HG02884 (cell line): Measurements from ENCODE around the gene KIAA0319L.
"Not testable (repeated sequence)": the region's sequence is repeated elsewhere in the genome, so short reads cannot be mapped to it uniquely, and the experiment has no call there.

Experiments used
- ATAC-seq: cut with Tn5 transposase; IDR thresholded peaks from one replicate; pipeline ENCODE4 v1.9.1; 2021; ENCODE audit warnings: mild to moderate bottlenecking, moderate library complexity; ENCODE audit not compliant: unreplicated experiment

Gene KIAA0319L

DNA sequence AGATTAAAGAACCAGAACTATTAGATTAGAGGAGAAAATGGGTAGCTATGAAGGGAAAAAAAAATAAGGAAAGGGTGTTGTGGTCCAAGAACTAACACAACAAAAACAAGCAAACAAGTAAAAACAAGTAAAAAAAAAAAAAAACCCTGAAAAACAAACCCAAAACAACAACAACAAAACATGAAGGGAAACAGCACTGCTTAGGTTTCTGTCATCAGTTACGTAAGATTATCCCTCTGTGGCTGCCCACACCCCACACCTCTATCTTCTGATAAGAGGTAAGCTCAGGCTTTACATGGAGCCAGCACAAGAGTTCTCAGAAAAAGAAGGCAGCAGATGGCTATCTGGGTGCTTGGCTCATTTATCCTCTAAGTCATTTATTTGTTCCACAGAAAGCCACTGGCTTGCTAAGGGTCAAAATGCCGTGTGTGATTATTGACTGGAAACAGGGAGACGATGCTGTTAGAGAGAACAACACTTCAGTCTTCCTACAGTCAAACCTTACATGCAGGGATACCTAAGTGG, 57.5 kb downstream of the KIAA0319L start:
- ATAC-seq = no peak

DNA sequence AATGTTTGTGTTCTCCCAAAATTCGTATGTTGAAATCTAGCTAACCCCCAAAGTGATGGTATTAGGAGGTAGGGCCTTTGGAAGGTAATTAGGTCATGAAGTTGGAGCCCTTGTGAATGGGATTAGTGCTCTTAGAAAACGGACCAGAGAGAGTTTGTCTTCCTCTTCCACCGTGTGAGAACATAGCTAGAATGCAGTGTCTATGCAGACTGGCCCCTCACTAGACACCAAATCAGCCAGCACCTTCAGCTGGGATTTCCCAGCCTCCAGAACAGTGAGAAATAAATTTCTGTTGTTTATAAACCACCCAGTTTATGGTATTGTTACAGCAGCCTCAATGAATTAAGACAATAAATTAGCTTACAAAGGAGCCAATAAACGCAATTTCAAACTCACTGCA, 58.0 kb downstream of the KIAA0319L start:
- no peak for ATAC-seq

DNA sequence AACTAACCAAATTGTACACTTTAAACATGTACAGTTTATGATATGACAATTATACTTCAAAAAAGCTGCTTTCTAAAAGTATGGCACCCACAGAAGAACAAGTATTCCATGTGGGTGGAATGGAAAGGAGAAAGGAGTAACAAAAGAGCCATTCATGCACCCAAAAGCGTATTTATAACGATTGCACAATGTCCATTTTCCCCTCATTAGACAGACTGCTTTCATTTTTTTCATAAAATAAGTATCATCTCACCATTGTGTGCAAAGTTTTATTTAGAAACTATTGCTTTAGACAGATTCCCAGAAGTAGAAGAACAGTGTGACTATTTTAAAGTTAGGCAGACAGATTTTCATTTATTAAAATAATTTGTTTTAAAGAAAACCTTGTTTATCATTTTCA, 59.6 kb downstream of the KIAA0319L start:
- no peak for ATAC-seq

GRCh38 chr1:35490250-35490649, 67.0 kb downstream of the KIAA0319L start:
- no peak for ATAC-seq

DNA sequence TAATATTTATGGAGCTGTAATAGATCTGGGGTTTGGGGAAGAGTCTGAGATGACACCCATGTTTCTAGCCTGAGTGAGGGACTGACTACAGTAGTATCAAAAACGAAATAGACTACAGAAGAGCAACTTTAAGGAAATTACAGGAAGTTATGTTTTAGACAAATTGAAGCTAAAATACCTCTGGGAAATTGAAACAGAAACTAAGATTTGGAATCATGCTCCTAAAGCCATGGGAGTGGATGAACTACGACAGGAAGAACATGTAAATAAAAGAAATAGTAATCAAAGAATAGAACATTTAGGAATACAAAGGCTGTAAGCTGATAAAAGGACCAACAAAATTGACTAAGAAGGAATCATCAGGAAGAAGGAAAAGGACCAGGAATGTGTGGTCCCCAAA, 68.9 kb downstream of the KIAA0319L start:
- ATAC-seq = no peak

DNA sequence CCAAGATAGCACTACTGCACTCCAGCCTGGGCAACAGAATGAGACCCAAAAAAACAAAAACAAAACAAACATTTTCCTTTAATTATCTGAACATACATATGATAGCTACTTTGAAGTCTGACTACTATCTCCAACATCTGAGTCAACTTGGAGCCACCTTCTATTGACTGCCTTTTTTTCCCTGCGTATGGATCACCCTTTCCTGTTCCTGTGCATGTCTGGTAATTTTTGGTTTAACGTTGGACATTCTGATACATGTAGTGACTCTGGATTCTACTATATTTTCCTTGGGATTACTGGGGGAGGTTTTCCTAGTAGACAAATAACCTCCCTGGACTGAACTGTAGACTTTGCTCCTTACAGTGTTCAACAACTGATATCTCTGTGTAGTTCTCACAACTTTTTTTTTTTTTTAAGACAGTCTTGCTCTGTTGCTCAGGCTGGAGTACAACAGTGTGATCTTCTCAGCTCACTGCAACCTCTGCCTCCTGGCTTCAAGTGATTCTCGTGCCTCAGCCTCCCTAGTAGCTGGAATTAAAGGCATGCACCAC, 70.3 kb downstream of the KIAA0319L start:
- ATAC-seq = no peak

DNA sequence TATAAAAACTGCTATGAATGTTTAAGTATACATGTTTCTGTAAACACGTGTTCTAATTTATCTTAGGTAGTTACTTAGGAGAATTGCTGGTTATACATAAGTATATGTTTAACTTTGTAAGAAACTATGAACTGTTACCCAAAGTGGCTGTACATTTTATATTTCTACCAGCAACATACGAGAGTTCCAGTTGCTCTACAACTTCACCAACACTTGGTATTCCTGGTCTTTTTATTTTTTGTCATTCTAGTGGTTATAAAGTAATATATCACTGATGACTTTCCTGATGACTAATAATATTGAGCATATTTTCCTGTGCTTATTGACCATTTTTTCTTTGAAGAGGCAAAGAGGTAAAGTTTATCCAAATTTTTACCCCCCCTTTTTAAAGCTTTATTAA, 76.0 kb downstream of the KIAA0319L start:
- ATAC-seq = no peak

DNA sequence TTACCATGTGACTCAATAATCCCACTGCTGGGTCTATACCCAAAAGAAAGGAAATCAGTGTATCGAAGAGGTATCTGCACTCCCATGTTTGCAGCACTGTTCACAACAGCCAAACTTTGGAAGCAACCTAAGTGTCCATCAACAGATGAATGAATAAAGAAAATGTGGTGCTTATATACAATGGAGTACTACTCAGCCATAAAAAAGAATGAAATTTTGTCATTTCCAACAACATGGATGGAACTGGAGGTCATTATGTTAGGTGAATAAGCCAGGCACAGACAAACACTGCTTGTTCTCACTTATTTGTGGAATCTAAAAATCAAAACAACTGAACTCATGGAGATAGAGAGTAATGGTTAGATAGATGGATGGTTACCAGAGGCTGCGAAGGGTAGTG, 79.3 kb downstream of the KIAA0319L start:
- ATAC-seq = no peak

- no peak for ATAC-seq
Observed at GRCh38 chr1:35475856-35476674, 81.1 kb downstream of the KIAA0319L start.

- ATAC-seq = no peak
Observed at GRCh38 chr1:35475356-35475755, 81.8 kb downstream of the KIAA0319L start.

DNA sequence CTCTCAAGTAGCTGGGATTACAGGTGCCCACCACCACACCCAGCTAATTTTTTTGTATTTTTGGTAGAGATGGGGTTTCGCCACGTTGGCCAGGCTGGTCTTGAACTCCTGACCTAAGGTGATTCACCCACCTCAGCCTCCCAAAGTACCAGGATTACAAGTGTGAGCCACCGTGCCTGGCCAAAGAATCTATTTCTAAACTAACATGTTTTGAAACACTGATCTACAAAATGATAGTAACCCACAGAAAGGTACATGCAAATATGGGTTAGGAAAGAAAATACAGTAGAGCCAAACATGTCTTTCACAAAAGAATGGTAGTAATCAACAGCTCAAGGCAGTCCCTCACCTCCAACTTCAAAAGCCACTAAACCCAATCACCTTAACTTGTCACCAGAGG, 84.0 kb downstream of the KIAA0319L start:
- not testable (repeated sequence) for ATAC-seq

DNA sequence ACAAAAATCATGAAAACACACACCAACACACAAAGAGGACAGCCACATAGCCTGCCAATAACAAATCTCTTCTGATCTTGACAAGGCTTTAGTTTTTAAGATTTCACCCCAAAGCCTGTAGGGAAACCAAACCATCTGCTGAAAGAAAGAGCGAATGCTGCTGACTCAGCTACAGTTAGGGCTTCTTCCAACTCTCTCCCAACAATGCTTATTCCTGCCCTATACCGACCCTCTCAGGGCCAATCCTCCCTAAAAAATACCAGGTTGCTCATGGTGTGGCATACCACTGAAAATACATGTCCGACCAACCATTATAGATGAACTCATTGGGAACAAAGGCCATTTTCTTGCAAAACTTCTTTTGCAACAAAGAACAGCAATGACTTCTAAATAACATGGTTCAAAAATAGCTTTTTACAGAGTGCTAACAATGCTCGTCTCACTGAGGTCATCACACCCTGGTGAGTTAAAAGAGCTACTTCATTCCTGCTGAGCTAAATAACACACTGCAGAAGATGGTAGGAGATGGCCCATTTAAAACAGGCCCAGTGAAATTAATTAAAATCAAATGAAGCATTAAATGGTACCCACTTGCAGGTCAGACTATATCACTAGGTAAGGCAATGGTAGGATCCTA, 86.1 kb downstream of the KIAA0319L start:
- ATAC-seq = no peak

GRCh38 chr1:35466120-35466519, 91.1 kb downstream of the KIAA0319L start:
- ATAC-seq = no peak

DNA sequence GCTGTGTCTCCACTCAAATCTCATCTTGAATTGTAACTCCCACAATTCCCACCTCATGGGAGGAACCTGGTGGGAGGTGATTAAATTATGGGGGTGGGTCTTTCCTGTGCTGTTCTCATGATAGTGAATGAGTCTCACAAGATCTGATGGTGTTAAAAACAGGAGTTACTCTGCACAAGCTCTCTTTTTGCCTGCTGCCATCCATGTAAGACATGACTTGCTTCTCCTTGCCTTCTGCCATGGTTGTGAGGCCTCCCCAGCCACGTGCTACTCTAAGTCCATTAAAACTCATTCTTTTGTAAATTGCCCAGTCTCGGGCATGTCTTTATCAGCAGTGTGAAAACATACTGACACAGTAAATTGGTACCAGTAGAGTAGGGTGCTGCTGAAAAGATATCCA, 93.5 kb downstream of the KIAA0319L start:
- ATAC-seq = not testable (repeated sequence)

- no peak for ATAC-seq
Observed at GRCh38 chr1:35463232-35463631, 94.0 kb downstream of the KIAA0319L start.

GRCh38 chr1:35461966-35462651, 95.1 kb downstream of the KIAA0319L start:
- no peak for ATAC-seq

GRCh38 chr1:35460796-35461195, 96.4 kb downstream of the KIAA0319L start:
- no peak for ATAC-seq

DNA sequence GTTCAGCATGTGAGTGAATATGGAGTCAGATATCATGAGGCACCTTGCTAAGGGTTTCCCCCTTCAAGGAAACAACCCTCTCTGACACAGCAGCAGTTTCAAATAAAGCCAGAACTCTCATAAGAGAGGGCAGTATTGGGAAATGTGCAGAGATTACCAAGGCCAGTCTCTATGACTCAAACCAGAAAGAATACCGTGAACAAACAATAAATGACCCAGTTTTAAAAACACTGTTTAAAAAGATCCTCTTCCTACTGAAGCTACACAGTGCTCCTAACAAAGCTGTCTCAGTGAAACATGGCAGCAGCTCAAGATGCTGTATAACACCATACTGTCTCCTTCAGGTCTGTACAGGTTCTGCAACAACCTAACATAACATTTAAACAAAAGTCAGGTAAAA, 102.6 kb downstream of the KIAA0319L start:
- no peak for ATAC-seq

GRCh38 chr1:35454176-35454575, 103.0 kb downstream of the KIAA0319L start:
- ATAC-seq = no peak

- ATAC-seq = no peak
Observed at GRCh38 chr1:35453031-35453430, 104.2 kb downstream of the KIAA0319L start.

DNA sequence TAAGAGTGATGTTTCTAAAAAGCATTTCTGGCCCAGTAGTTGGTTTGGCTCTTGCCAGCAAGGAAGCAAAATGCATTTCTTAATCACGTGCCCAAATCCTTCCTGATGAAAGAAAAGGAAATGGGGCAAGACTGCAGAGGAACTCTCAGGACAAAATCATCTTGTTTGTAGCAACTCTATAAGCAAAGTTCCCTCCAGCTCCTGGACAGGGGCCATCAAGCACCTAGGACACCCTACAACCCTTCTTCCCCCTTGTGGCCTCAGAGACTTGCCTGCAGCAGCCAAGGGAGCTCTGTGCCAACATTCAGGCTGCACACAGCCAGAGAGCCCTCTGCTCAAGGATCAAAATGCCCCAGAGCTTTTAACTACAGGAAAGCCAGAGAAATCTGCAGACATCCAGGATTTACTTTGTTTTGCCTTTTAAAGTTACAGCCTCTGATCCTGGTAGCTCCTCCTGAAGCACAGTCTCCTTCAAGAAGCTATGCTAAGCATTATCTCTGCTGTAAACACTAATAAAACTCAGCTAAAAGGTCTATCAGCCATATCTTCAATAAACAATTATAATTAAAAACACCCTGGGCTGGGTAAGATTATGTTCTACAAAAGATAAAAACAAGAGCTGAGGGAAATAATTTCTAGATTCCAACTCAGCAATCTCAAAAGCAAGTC, 105.0 kb downstream of the KIAA0319L start:
- no peak for ATAC-seq
